ENCODE measurements around the gene PSMC2.
"Not testable (repeated sequence)": the region's sequence is repeated elsewhere in the genome, so short reads cannot be mapped to it uniquely, and the experiment has no call there.

PSMC2 gene

DNA sequence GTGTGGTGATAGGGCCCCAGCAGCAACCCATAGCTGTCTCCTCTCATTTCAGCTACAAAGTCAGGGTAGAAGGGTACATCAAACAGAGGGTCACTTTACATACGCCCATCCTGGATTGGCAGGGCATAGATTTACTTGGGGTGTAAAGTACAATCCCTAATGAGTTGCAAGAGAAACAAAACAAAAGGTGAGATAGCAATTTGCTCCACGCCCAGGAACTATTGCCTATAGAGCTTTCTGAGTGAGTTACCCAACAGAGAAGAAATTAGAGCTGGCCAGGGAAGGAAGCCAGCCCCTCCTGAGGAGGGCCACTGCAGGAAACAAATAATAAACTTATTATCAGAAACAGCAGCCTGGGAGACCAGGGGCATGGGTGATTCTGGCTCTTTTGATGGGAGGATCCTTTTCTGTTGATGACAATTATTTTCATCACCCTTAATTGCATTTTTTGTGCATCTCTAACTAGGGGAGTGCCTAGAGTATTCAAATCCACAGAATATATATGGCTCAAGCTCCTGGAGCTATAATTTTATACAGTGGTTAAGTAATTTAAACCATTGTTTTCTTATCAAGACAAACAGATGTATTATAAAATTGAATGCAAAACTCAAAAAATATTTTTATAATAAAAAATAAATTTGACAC is 51.2 kb downstream of the PSMC2 start:
- TF ChIP-seq, protein P1, sequence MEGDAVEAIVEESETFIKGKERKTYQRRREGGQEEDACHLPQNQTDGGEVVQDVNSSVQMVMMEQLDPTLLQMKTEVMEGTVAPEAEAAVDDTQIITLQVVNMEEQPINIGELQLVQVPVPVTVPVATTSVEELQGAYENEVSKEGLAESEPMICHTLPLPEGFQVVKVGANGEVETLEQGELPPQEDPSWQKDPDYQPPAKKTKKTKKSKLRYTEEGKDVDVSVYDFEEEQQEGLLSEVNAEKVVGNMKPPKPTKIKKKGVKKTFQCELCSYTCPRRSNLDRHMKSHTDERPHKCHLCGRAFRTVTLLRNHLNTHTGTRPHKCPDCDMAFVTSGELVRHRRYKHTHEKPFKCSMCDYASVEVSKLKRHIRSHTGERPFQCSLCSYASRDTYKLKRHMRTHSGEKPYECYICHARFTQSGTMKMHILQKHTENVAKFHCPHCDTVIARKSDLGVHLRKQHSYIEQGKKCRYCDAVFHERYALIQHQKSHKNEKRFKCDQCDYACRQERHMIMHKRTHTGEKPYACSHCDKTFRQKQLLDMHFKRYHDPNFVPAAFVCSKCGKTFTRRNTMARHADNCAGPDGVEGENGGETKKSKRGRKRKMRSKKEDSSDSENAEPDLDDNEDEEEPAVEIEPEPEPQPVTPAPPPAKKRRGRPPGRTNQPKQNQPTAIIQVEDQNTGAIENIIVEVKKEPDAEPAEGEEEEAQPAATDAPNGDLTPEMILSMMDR (IDR thresholded peaks at IDR 0.05) = no peak
- Histone ChIP-seq H3K4me3 (no peak overlapping the region), H3K27ac (no peak overlapping the region)
- DNase-seq (ENCODE audit: low spot score) = no peak

DNA sequence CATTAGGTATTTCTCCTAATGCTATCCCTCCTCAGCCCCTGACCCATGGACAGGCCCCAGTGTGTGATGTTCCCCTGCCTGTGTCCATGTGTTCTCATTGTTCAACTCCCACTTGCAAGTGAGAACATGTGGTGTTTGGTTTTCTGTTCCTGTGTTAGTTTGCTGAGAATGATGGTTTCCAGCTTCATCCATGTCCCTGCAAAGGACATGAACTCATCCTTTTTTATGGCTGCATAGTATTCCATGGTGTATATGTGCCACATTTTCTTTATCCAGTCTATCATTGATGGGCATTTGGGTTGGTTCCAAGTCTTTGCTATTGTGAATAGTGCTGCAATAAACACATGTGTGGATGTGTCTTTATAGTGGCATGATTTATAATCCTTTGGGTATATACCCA is 52.2 kb downstream of the PSMC2 start:
- DNase-seq (ENCODE audit: low spot score); H3K27ac ChIP-seq; H3K4me3 ChIP-seq: not testable (repeated sequence)

DNA sequence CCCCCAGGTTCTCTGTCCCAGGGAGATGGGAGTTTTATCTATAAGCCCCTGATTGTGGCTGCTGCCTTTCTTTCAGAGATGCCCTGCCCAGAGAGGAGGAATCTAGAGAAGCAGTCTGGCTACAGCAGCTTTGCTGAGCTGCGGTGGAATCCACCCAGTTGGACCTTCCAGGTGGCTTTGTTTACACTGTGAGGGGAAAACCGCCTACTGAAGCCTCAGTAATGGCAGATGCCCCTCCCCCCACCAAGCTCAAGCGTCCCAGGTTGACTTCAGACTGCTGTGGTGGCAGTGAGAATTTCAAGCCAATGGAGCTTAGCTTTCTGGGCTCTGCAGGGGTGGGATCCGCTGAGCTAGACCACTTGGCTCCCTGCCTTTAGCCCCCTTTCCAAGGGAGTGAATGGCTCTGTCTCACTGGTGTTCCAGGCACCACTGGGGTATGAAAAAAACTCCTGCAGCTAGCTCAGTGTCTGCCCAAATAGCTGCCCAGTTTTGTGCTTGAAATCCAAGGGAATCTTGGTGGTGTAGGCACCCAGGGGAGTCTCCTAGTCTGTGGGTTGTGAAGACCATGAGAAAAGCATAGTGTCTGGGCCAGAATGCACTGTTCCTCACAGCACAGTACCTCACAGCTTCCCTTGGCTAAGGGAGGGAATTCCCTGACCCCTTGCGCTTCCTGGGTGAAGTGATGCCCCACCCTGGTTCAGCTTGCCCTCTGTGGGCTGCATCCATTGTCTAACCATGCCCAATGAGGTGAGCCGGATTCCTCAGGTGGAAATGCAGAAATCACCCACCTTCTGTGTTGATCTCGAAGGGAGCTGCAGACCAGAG is 58.6 kb downstream of the PSMC2 start:
- H3K4me3 ChIP-seq; H3K27ac ChIP-seq; DNase-seq (ENCODE audit: low spot score): not testable (repeated sequence)

DNA sequence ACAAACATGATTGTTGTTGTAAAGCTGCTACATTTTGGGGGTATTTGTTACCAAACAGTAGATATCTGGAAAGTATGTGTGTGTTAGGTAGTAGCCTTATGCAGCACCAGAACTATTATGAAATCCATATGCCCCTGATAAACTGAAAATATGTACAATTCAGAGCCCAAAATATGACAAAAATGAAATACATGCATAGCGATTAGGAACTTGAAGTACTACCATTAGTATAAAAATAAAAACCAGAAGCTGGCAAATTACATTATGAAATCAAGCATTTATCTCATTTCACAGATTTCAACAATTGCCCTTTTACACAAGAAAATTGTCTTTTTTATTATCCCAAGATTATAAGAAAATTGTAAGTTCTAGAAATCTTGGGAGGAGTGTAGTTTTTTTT is 64.7 kb downstream of the PSMC2 start:
- TF ChIP-seq, protein P1 (IDR thresholded peaks at IDR 0.05) = no peak
- DNase-seq (ENCODE audit: low spot score) = no peak
- no peak overlapping the region for H3K27ac ChIP-seq
- no peak overlapping the region for H3K4me3 ChIP-seq

DNA sequence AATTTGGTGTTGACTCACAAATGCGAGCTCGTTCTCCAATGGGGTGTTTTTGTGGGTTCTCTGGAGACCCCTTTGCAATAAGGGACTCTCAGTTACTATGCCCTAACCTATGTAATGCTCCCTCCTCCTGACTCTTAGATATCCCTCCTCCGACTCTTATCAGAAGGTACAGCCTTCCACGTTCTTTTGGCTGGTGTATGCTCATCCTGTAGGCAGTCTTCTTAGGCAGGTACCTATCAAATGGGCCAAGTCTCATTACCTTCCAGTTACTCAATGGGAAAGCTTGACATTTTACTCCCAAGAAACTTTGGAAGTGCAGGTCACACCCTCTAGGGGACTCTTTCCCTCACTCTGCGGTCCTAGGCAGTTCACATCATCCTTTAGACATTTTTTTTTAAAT is 66.0 kb downstream of the PSMC2 start:
- Histone ChIP-seq H3K4me3 (no peak overlapping the region), H3K27ac (no peak overlapping the region)
- no peak for DNase-seq (ENCODE audit: low spot score)
- TF ChIP-seq, protein P1 (IDR thresholded peaks at IDR 0.05) = no peak

DNA sequence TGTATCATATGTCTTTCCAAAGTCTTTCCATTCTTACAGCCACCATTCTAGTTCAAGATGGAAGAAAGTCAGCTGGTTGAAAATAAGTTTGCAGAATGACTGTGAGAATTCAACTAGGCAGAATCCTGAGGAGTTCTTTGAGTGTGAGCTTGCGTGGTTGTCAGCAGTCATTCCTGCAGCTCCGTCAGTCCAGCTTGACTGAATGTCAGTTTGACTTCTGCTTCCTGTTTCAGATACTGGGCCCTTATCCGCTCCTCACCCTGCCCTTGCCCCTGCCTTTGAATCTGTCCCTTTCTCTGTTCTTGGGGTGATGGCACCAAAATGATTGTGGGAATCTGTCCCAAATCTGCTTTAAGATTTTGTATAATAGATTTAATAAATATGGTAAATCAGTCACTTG is 70.8 kb downstream of the PSMC2 start:
- H3K4me3 ChIP-seq = no peak overlapping the region
- TF ChIP-seq, protein P1 (IDR thresholded peaks at IDR 0.05) = no peak
- no peak overlapping the region for H3K27ac ChIP-seq
- no peak for DNase-seq (ENCODE audit: low spot score)
